GM19438 (cell line): ENCODE measurements around the gene RAP1GDS1.
"Not testable (repeated sequence)": the region's sequence is repeated elsewhere in the genome, so short reads cannot be mapped to it uniquely, and the experiment has no call there.

Experiments
- ATAC-seq: cut with Tn5 transposase; IDR thresholded peaks from one replicate; pipeline ENCODE4 v1.9.1; 2021; ENCODE audit warnings: low read depth; ENCODE audit not compliant: unreplicated experiment

Gene RAP1GDS1

DNA sequence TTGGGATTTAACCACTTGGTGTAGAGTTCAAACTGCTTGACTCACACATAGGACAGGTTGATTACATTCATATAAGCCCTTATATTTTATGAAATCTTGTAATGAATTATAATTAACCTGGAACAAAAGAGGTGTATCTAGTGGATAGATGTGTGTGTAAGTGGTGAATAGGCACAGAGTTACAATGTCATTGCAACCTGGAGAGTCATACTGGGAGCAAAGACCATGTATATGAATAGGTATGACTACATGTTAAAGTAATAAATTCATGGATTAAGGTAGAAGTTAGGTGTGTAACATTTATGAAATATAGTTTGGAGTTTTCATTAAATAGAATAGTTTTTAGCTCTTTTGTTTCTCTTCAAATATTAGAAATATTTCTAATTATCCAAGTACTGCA is 26.1 kb downstream of the RAP1GDS1 start:
- no peak for ATAC-seq

DNA sequence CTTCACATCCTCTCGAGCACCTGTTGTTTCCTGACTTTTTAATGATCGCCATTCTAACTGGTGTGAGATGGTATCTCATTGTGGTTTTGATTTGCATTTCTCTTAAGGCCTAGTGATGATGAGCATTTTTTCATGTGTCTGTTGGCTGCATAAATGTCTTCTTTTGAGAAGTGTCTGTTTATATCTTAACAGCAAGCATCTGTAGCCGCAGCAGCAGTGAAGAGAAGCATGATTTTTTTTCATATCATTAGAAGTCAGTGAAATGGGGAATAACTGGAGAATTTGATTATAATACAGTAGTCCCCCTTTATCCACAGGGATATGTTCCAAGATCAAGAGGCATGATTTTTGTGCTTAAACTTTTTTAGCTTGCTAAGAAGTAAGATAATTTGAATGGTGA is 27.5 kb downstream of the RAP1GDS1 start:
- ATAC-seq = peak; percentile 33

DNA sequence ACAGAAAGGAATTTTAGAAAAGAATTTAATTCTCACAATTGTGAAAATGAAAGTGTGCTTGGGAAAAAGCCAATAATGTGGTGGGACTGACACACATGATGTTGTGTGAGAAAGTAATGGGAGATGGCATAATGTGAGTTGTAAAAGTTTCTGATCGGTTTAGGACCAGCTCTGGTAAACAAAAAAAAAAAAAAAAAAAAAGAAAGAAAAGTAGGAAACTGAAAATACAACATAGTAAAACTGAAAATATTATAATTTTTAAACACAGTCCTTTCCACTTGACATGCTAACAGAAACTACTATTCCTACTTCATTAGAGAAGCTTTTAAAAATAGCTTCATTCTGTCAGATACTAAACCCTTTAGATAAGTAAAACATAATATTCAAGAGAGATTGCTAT is 28.2 kb downstream of the RAP1GDS1 start:
- ATAC-seq = peak; percentile 76

DNA sequence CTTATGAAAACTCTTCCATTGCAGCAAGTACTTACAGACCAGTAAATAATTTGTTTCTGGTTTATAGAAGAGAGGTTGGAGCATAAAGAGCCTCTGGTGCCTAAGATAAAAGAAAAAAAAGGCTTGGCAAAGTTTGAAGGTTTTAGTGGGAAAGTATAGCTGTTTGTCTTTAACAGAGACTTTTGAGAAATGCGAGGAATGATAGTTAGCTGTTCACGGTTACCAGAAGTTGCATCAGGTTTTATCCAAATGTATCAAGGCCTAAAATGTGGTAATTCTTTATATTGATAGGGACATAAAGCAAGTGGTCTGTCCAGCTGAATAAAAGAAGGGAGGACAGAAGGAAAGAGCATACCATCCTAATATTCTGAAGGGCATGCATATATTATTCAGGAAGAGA is 29.3 kb downstream of the RAP1GDS1 start:
- no peak for ATAC-seq

DNA sequence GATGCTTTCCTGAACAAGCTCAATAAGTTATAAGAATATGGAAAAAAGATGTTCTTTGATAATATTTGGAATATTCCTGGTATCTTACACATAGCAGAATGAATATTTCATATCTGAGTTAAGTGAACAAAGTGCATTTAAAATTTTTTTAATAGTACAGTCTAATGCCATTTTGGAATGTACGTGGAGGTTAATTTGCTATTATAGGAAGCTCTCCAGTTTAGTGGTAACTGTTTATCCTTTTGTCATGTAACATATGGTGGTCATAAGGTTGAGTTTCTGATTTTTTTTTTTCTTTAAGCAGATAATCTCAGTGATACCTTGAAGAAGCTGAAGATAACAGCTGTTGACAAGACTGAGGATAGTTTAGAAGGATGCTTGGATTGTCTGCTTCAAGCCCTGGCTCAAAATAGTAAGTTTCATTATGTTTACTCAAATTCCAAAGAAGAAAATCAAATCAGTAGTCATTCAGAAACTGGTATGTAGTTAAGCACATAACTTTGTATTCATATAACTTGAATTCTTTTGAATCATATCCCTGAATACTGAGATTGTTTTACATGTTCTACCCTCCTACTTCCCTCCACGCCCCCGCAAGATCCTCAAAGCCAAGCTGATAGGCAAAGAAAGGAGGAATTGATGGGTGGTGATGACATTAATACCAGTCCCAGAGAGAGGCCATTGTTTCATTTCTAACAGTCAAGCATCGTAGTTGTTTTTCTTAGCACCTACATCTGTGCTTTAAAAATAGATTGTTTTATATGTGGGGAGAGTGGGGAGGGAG is 32.1 kb downstream of the RAP1GDS1 start:
- no peak for ATAC-seq

DNA sequence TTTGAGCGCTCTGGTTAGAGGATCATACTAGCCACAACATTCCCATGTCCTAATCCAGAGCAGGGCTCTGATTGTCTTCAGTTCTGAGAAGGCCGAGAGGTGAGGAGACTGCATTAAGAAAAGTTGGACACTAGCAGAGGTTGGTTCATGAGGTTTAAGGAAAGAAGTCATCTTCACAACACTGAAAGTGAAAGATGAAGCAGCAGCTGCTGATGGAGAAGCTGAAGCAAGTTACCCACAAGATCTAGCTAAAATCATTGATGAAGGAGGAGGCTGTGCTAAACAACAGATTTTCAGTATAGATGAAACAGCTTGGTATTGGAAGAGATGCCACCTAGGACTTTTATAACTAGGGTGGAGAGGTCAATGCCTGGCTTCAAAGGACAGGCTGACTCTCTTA is 36.8 kb downstream of the RAP1GDS1 start:
- no peak for ATAC-seq

DNA sequence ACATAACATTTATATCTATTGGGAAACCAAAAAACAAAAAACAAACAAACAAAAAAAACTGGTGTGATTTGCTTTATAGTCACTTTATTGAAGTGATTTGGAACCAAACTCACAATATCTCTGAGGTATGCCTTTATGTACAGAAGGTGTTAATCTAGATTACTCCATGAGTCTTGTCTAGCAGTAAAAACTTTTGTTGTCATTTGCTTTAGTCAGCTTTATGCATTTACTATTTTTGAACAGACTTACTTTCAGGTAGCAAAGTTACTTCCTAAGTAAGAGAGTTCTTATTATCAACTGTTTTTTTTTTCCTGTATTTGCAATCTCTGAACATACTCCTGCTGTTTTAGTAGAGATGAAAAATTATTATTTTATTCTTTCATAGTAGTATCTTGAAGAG is 39.5 kb downstream of the RAP1GDS1 start:
- ATAC-seq = no peak

DNA sequence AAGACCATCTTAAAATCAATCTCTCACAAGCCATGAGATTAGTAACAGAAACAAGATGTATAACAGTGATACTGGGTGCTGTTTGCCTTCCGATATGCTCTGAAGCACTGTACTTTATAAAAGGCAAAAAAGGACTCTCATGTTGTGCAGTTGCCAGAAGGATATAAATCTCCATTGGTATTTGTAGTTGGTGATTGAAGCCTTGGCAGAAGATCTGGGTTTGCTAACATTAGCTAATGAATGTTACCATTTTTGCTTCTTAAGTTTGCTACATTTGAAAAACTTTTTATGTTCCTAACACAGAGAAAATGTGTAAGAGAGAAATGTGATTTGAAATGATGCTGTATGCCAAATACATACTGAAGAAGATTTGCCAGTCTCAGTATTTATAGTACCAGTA is 44.4 kb downstream of the RAP1GDS1 start:
- ATAC-seq = no peak

DNA sequence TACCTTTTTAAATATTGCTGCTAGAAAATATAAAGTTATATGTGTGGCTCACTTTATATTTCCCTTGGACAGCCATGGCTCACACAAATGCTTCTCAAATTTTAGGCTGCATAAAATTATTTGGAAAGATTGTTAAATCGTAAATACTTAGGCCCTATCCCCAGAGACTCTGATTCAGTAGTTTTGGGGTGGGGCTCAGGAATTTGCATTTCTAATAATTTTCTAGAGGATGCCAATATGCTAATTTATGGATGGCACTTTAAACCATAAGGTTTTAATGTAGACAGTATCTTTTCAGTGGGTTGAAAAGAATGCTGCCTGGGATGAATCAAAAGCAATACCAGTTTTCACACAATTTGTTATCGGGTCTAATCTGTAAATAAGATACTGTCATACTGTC is 49.7 kb downstream of the RAP1GDS1 start:
- no peak for ATAC-seq

DNA sequence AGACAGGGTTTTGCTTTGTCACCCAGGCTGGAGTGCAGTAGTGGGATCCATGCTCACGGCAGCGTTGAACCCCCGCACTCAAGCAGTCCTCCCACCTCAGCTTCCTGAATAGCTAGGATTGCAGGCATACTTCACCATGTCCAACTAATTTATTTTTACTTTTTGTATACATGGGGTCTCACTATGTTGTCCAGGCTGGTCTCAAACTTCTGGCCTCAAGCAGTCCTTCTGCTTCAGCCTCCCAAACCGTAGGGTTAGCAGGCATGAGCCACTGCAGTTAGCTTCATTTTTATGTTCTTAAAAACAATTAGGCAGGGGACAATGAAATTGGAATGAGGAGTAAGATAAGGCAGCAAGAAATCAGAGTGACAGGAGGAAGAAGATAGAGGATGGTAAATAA is 50.5 kb downstream of the RAP1GDS1 start:
- ATAC-seq = no peak

DNA sequence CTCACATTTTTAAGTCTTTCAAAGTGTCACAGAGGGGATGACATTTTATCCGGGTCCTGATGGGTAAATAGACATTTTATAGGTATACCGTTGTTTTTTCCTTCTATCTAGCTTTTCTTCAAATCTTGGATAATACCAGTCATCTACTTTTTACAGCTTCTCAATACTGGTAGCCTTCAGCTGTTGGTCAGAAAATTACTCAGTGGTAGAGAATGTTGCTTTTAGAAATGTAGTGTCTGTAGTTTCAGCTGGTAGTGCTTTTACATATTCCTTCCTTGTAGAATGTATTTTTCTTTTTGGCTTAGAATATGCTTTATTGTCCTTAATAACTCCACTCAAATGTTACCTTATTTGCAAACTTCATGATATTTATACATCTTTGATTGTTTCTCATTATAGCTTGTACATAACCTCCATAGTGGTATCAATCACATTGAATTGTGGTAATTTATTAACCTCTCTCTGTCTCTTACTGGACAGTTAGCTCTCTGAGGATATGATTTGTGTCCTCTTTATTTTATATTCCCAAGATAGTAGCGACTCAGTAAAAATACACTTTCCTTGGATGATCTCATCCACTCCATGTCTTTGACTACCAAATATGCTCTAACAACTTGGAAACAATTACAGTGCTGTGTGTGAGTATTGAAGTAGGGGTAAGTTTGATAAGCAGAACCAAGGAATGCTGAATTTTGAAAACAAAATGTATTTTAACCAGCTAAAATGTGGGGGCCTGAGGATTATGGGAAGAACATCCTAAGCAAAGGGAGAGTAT is 53.8 kb downstream of the RAP1GDS1 start:
- ATAC-seq = no peak

DNA sequence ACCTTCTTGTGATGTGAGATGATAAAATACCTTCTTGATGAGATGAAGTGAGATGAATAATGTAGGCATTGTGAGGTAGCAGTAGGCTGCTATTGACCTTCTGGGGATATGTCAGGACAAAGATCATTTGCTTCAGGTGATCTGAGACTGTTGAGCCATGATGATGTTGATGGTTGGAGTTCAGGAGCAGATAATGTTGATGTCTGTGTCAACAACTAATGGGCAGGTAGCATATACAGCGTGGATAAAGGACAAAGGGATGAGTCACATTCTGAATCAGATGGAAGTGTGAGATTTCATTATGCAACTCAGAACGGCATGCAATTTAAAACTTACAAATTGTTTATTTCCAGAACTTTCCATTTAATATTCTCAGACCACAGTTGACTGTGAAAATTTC is 57.3 kb downstream of the RAP1GDS1 start:
- ATAC-seq = no peak

DNA sequence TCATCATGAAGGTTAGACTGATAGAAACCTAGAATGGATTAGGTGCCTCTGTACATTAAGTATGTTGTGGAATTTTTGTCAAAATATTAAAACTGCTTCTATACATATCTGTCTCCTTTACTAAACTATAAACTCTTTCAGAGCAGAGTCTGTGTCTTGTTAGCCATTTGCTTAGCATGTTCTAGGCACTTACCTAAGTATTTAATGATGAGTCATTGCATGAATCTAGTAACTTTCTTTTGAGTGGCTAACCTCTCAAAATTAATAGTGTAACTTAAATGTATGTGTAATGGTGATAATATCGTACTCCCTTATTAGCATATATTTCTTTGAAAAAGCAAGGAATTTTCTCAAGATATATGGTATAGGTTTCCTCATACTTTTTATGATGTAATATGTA is 57.8 kb downstream of the RAP1GDS1 start:
- ATAC-seq = no peak

DNA sequence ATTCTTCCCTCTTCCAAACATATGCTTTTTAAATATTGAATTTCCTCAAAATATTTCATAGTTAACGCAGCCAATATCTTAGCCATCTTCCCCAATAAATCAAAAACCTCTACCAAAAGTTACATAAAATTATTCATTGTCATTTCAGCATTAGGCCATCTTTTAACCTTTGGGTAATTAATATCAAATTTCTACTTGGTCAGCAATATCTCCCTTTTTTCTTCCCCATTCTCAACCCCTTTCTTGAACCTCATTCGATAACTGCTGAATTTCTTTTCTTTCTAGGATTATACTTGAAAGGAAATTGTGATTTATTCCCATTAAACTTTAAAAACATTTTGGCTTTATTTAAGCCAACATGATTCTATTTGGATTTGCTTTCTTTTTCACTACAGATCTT is 65.0 kb downstream of the RAP1GDS1 start:
- ATAC-seq = no peak

DNA sequence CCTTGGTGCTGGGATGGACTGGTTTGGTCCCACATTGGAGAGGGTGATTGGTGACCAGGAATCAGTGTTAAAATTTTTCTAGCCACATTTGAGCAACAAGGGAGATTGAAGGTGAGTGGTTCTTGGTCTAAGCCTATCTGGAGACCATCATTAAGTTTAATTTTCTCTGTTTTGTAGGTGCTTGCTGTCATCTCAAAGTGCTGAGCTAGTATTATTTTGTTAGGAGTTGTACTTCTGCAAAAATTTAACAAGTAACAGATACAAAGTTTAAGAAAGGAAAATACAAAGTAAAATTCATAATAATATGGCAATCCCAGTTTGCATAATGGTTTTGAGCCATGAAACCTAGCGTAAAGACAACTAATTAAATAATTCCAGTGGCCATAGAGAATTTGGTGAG is 66.5 kb downstream of the RAP1GDS1 start:
- no peak for ATAC-seq

DNA sequence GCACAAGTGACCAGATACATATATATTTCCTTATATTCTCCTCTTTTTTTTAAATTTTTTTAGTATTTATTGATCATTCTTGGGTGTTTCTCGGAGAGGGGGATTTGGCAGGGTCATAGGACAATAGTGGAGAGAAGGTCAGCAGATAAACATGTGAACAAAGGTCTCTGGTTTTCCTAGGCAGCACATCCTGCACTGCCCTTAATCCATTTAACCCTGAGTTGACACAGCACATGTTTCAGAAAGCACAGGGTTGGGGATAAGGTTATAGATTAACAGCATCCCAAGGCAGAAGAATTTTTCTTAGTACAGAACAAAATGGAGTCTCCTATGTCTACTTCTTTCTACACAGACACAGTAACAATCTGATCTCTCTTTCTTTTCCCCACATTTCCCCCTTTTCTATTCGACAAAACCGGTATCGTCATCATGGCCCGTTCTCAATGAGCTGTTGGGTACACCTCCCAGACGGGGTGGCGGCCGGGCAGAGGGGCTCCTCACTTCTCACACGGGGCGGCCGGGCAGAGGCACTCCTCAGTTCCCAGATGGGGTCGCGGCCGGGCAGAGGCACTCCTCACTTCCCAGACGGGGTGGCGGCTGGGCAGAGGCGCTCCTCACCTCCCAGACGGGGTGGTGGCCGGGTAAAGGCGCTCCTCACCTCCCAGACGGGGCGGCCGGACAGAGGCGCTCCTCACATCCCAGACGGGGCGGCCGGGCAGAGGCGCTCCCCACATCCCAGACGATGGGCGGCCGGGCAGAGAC is 68.9 kb downstream of the RAP1GDS1 start:
- not testable (repeated sequence) for ATAC-seq

DNA sequence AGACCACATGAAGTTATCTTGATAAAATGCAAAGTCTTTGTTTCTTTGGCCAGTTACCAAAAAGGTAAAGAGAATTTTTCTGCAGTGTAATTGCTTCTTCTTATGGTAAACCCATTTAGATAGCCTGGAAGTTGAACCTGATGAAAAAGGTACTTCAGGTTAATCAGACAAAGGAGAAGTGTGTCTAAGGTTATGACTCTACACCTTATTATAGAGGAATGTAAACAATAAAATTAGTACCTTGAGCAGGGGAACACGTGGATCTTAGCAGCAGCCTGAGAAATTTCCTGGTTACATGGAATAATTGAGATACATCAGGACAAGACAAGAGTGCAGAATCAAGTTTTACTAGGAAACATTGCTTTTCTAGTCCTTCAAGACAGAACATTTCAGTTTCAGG is 70.8 kb downstream of the RAP1GDS1 start:
- ATAC-seq = no peak

DNA sequence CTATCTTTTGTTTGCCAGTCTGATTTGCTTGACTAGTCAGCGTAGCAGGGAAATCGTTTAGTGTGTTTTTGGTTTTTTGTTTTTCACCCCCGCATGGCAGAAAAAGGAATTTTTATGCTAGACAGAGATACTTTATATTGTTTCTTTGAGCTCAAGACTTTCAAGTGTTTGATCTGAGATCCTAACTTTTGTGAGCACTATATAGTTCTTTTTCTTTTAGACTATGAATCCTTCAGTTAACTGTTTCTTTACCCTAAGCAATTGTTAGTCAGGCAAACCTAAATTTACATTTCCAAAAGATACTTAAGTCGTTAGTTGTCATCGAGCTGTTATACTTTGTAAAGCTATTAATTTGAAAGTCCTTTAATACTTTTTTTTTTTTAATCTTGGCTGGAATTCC is 73.3 kb downstream of the RAP1GDS1 start:
- no peak for ATAC-seq

DNA sequence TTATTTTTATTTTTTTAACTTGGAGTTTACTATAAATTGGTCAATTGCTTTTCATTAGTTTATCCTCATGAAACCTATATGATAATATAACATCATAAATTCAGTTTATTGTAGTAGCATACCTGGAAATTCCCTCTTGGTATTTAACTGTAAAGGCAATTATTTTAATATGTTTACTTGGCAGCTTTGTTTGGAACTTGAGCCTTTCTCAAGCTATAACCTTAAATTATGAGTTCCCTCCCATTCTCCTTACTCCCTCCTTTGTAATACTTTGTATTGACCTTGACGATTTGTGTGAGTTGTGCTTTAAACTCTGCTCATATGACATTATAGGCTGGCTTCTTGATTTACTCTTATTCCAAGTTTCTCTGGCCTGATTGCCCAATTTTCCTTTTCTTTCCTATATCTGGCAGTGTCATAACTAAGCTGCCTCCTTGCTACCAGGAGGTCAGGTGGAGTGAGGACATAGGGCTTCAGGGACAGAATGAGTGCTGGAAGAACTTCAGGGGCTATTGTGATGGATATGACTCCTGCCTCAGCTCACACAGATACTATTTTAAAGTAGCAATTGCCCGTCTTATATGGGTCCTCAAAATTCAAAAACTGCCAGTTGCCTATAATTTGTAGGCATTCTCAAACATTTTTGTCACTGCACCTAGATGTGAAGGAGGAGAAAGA is 77.7 kb downstream of the RAP1GDS1 start:
- ATAC-seq = no peak

DNA sequence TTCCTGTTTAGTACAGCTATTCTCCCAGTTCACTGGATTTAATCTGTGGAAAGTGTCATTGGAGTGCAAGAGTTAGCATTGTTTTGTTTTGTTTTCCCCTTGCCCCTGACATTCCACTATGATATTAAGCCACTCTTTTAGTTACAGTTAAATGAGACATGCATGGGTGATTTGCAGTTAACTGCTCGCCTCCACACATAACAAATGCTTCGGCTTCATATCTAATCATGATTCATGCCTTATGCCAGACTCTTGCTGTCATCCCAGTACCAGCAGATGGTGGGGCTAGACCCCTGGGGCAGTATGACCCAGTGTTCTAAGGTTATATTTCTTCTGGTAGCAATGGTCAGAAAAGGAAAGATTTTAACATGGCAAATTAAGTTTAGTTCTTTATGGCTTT is 80.1 kb downstream of the RAP1GDS1 start:
- no peak for ATAC-seq

DNA sequence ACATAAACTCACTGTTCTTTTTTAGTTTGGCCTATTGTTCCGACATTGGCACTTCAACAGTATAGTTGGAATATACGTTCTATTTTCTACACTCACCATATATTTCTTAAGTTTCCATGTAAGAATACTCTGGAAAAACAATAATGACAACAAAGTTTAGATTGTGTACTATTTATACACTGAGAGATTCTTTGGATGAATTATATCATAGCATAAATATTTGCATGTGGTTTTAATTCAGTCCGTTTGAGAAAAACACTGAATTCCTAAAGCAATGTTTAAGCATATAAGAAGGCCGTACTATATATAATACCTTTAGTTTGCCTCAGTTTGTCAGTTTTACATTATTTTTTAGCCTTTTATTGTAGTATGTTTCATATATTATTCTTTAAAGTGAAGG is 82.4 kb downstream of the RAP1GDS1 start:
- ATAC-seq = no peak
